Measurements from ENCODE around the gene TMEM243. TPM values are rescaled to one million over a fixed set of nuclear protein-coding genes. Genes with fewer than 3 reads are reported as not detected.

Gene TMEM243
- total RNA-seq, 6 experiments from 2014 or later: 2.0 to 5.1 (median 4.3) TPM

DNA sequence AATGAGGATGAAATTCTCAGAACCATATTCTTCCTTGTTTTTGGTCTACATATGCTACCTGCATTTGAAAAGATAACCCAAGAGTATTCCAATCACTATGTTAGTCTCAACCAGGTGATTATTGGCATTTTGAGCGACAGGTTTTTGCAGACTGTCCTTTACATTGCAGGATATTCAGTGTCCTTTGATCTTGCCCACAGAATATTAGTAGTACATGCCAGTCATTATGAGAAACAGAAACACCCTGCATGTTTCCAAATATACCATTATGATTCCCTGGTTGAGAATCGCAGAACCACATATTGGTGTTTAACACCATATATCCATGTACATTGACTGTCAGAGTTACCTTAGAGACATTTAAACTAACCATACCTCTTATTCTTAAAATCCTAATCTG, 30.6 kb downstream of the TMEM243 start:
- intact Hi-C loops (cut with DNase I): no loop called here
- 90% methylated on average over 2 of the region's 2 CpGs for WGBS (ENCODE audit: insufficient coverage, low coverage, low lambda C conversion rate, missing lambda C conversion rate)

DNA sequence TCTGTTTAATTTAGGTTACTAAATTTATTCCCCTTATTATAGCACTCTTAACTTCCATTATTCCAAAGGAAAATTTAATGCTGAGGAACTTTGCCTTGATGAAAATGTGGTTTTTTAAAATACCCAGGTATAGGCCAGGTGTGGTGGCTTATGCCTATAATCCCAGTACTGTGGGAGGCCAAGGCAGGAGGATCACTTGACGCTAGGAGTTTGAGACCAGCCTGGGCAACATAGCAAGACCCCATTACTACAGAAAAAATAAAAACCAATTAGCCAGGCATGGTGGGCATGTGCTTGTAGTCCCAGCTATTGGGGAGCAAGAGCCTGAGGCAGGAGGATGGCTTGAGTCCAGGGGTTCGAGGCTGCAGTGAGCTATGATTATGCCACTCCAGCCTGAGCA, 32.4 kb downstream of the TMEM243 start:
- no peak overlapping the region for H3K4me3 ChIP-seq
- H3K27ac ChIP-seq: no peak overlapping the region
- no peaks in the 10 kb centered on the region for H3K27me3 ChIP-seq
- TF ChIP-seq, protein P1, sequence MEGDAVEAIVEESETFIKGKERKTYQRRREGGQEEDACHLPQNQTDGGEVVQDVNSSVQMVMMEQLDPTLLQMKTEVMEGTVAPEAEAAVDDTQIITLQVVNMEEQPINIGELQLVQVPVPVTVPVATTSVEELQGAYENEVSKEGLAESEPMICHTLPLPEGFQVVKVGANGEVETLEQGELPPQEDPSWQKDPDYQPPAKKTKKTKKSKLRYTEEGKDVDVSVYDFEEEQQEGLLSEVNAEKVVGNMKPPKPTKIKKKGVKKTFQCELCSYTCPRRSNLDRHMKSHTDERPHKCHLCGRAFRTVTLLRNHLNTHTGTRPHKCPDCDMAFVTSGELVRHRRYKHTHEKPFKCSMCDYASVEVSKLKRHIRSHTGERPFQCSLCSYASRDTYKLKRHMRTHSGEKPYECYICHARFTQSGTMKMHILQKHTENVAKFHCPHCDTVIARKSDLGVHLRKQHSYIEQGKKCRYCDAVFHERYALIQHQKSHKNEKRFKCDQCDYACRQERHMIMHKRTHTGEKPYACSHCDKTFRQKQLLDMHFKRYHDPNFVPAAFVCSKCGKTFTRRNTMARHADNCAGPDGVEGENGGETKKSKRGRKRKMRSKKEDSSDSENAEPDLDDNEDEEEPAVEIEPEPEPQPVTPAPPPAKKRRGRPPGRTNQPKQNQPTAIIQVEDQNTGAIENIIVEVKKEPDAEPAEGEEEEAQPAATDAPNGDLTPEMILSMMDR (IDR thresholded peaks at IDR 0.05): no peak
- no peak for TF ChIP-seq POLR2A (IDR thresholded peaks at IDR 0.05)
- no peaks in the 10 kb centered on the region for H3K4me1 ChIP-seq
- no peaks in the 10 kb centered on the region for H3K9me3 ChIP-seq
- ATAC-seq (no peak), DNase-seq (no peak)
- H3K36me3 ChIP-seq: peaks cover 4 to 92% (median 28%) of the 10 kb centered on the region in 4 donors
- intact Hi-C loops (cut with DNase I): no loop called here
- WGBS (ENCODE audit: insufficient coverage, low coverage, low lambda C conversion rate, missing lambda C conversion rate): 100% methylated on average over 1 of the region's 2 CpGs

More for the DNA sequence above, 30.6 kb downstream of the TMEM243 start:
- DNase-seq (no peak), ATAC-seq (no peak)
- TF ChIP-seq, protein P1 (IDR thresholded peaks at IDR 0.05): no peak
- no peak for TF ChIP-seq POLR2A (IDR thresholded peaks at IDR 0.05)
- no peaks in the 10 kb centered on the region for H3K9me3 ChIP-seq
- no peaks in the 10 kb centered on the region for H3K4me1 ChIP-seq
- H3K27me3 ChIP-seq: no peaks in the 10 kb centered on the region
- H3K36me3 ChIP-seq: peaks cover 4 to 92% (median 30%) of the 10 kb centered on the region in 4 donors
- H3K4me3 ChIP-seq: no peak overlapping the region
- no peak overlapping the region for H3K27ac ChIP-seq

DNA sequence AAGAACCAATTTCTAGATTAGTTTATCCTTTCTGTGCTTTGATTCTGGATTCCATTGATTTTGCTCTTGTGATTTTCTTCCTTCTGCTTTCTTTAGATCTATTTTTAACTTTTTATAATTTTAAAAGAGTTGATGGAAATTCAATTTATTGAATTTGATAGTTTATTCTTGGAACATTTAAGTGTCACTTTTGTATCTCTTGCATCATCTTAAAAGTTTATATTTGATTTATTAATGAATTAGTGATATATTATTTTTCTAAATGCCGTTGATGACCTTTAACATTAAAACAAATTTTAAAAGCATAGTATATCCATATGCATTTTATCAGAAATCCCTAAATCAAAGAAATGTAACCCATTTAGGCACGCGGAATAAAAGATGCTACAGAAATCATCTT, 40.4 kb downstream of the TMEM243 start:
- Histone ChIP-seq H3K9me3 (no peaks in the 10 kb centered on the region), H3K27ac (no peak overlapping the region), H3K36me3 (peaks cover 0 to 60% (median 11%) of the 10 kb centered on the region in 4 donors), H3K4me1 (no peaks in the 10 kb centered on the region), H3K4me3 (no peak overlapping the region), H3K27me3 (no peaks in the 10 kb centered on the region)
- 90% methylated on average over 3 of the region's 3 CpGs for WGBS (ENCODE audit: insufficient coverage, low coverage, low lambda C conversion rate, missing lambda C conversion rate)
- ATAC-seq: no peak
- intact Hi-C loops (cut with DNase I): no loop called here
- TF ChIP-seq, protein P1 (IDR thresholded peaks at IDR 0.05): no peak
- no peak for TF ChIP-seq POLR2A (IDR thresholded peaks at IDR 0.05)
- no peak for DNase-seq

DNA sequence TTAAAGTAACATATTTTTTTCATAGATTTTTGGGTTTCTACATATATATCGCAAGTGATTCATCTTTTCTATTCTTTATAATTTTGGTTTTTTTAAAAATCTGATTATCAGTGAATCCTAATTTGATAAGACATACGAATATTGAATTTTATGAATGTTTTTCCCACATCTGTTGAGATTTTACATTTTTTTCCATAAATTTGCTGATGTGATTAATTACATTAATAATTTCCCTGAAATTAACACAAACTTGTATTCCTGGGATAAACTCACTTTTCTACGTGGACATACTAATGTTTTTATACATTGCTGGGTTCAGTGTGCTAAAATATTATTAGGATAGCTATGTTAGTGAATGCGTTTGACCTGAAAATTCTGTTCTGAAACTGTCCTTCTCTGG, 41.2 kb downstream of the TMEM243 start:
- ATAC-seq (no peak), DNase-seq (no peak)
- TF ChIP-seq, protein P1 (IDR thresholded peaks at IDR 0.05): no peak
- no peak for TF ChIP-seq POLR2A (IDR thresholded peaks at IDR 0.05)
- no peaks in the 10 kb centered on the region for H3K27me3 ChIP-seq
- no peak overlapping the region for H3K4me3 ChIP-seq
- H3K9me3 ChIP-seq: no peaks in the 10 kb centered on the region
- intact Hi-C loops (cut with DNase I): no loop called here
- H3K27ac ChIP-seq: no peak overlapping the region
- 90% methylated on average over 4 of the region's 4 CpGs for WGBS (ENCODE audit: insufficient coverage, low coverage, low lambda C conversion rate, missing lambda C conversion rate)
- H3K36me3 ChIP-seq: peaks cover 0 to 62% (median 7%) of the 10 kb centered on the region in 4 donors
- no peaks in the 10 kb centered on the region for H3K4me1 ChIP-seq

DNA sequence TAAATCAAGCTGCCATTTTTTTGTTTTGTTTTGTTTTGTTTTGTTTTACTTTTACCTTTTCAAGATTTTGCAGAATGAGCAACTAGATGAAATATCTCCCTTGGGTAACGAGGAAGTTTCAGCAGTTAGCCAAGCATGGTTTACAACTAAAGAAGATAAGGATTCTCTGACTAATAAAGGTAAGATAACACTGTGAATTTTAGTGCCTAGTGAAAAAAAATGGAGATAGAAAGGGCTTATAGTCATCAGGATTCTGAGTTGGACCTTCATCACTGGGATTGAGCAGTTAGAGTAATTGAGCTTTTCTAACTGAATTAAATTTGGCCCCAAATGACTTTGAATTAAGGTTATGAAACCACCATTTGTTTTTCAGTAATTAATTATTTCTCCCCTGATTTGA, 46.1 kb downstream of the TMEM243 start:
- ATAC-seq (no peak), DNase-seq (no peak)
- Histone ChIP-seq H3K27me3 (no peaks in the 10 kb centered on the region), H3K4me3 (no peak overlapping the region), H3K36me3 (peaks cover 0 to 71% (median 8%) of the 10 kb centered on the region in 4 donors), H3K9me3 (no peaks in the 10 kb centered on the region), H3K4me1 (no peaks in the 10 kb centered on the region), H3K27ac (no peak overlapping the region)
- no peak for TF ChIP-seq POLR2A (IDR thresholded peaks at IDR 0.05)
- TF ChIP-seq, protein P1 (IDR thresholded peaks at IDR 0.05): no peak
- WGBS (ENCODE audit: insufficient coverage, low coverage, low lambda C conversion rate, missing lambda C conversion rate): 93% methylated on average over 1 of the region's 1 CpG
- intact Hi-C loops (cut with DNase I): no loop called here

All from right lobe of liver (tissue), 6 donors.